HG02798 (cell line): ENCODE measurements around the gene S100A5.
"Not testable (repeated sequence)": the region's sequence is repeated elsewhere in the genome, so short reads cannot be mapped to it uniquely, and the experiment has no call there.

Experiments used
- ATAC-seq: cut with Tn5 transposase; IDR thresholded peaks from one replicate; pipeline ENCODE4 v1.9.1; 2021; ENCODE audit warnings: mild to moderate bottlenecking; ENCODE audit not compliant: unreplicated experiment, poor library complexity

S100A5 gene

GRCh38 chr1:153567621-153568366, 27.1 kb upstream of the S100A5 start:
- no peak for ATAC-seq

GRCh38 chr1:153566414-153567371, 26.0 kb upstream of the S100A5 start:
- peak; percentile 35 for ATAC-seq

- ATAC-seq, result peak; percentile 20
Measured at GRCh38 chr1:153565529-153566374, 25.0 kb upstream of the S100A5 start, which contains the start of gene S100A2. TSS of gene S100A2 (minus strand) at chr1:153565844. CDS start at chr1:153563877, 1,967 bp downstream.

GRCh38 chr1:153563991-153564390, 23.3 kb upstream of the S100A5 start:
- no peak for ATAC-seq

GRCh38 chr1:153563483-153563901, 22.8 kb upstream of the S100A5 start:
- no peak for ATAC-seq

GRCh38 chr1:153562021-153562420, 21.3 kb upstream of the S100A5 start:
- not testable (repeated sequence) for ATAC-seq

GRCh38 chr1:153561466-153561985, 20.8 kb upstream of the S100A5 start:
- ATAC-seq, result no peak

- no peak for ATAC-seq
Measured at GRCh38 chr1:153560771-153561465, 20.2 kb upstream of the S100A5 start.

GRCh38 chr1:153560241-153560640, 19.5 kb upstream of the S100A5 start:
- ATAC-seq, result no peak

GRCh38 chr1:153557877-153558276, 17.1 kb upstream of the S100A5 start:
- no peak for ATAC-seq

- no peak for ATAC-seq
Measured at GRCh38 chr1:153556348-153556747, 15.6 kb upstream of the S100A5 start.

GRCh38 chr1:153553830-153554541, 13.3 kb upstream of the S100A5 start:
- no peak for ATAC-seq

GRCh38 chr1:153553096-153553495, 12.4 kb upstream of the S100A5 start:
- ATAC-seq, result no peak

- no peak for ATAC-seq
Measured at GRCh38 chr1:153552335-153552734, 11.6 kb upstream of the S100A5 start.

GRCh38 chr1:153550827-153551500, 10.2 kb upstream of the S100A5 start:
- ATAC-seq, result no peak

GRCh38 chr1:153550398-153550758, 9.6 kb upstream of the S100A5 start:
- ATAC-seq, result no peak

GRCh38 chr1:153549741-153550397, 9.1 kb upstream of the S100A5 start:
- ATAC-seq, result no peak
